SK-MEL-5 (cell line): ENCODE data around the gene PRKCD. TPM values are rescaled to one million over a fixed set of nuclear protein-coding genes. Genes with fewer than 3 reads are reported as not detected.

ENCODE experiments used
- DNase-seq: peaks from one replicate; pipeline ENCODE4 v3.0.0-alpha.2; 2016; ENCODE audit warnings: low read depth, low spot score
- in situ Hi-C: cut with HindIII; loops from 2 replicates; pipeline ENCODE4 v1.10.0; 2016; ENCODE audit warnings: low sequenced_read_pairs, high pct_unique_total_duplicates, low pct_unique_long_range_greater_than_20kb
- total RNA-seq: library from RNA; depleted of rRNA; stranded (reverse); fragments of >200 nt; shearing (Covaris generic); gene quantifications from 2 replicates; pipeline ENCODE4 v1.2.3, GENCODE V29; 2014

Gene PRKCD
- total RNA-seq, 1 experiment from 2014 or later, result 3.3 TPM

DNA sequence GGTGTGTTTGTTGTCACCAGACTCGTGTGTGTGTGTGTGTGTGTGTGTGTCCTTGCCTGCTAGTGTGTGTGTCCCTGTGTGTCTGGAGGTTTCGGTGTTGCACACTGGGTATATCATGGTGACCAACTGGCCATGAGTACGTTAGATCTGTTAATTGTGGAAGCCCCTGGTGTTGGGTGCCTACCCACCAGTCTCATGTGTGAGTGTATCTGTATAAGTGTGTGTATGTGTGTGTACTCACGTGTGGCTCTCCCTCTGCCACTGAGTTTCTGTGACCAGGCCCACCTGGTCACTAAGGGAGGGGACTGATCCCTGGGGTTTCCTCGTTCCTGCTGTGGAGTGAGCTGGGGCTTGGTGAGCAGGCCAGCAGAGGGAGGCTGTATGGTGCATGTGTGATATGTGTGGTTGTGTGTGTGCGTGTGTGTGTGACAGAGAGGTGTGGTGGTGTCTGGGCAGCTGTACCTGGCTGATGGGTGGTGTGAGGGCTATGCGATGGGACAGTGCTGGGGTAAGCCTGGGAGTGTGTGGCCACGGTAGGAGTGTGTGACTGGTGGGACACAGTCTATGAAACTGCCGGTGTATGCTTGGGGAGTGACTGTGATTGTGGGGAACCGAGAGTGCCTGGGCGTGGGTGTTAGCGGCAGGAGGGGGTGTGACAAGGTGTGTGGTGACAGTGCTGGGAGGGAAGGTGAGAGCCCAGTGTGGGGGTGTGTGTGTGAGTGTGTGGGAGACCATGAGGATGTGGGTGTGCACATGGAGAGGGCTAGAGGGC, 1.8 kb downstream of the PRKCD start:
- no peak for DNase-seq
- in situ Hi-C loops, result no loop called here

DNA sequence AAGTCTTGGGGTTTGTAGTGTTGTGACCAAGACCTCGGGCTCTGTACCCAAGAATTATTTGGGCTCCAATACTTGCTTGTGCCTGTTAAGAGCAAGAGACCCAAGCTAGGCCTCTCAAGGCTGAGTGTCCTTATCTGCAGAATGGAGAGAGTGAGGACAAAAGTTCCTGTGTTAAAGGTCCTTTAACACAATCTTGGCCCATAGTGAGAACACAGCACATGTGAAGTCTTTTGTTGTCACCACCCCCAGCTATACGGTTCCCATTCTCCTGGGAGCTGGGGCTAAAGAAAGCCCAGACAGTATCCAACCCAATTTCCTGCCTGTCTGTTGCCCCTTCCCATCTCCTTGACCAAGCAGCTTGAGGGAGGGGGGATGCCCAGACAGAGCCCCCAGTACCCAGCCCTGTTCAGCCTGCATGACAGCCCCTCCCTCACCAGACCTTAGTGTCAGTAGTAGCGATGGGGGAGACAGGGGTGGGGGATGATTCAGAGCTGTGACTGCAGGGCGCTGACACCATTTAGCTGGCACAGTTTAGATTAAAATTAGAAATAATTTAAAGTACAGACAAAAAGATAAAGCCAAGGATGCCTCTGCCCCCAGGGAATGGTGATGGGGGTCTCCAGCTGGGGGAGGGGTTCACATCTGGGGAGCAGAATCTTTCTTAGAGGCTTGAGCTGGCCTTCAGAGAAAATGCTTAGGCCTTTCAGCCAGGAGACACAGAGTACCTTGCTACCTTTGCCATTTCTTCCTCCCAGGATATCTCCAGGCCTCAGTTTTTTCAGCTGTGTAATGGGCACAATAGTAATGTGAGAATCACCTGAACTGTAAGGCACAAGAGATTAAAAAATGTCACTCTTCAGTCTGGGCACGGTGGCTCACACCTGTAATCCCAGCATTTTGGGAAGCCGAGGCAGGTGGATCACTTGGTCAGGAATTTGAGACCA, 2.7 kb downstream of the PRKCD start:
- in situ Hi-C loops, result no loop called here
- DNase-seq, result peak; percentile 67

DNA sequence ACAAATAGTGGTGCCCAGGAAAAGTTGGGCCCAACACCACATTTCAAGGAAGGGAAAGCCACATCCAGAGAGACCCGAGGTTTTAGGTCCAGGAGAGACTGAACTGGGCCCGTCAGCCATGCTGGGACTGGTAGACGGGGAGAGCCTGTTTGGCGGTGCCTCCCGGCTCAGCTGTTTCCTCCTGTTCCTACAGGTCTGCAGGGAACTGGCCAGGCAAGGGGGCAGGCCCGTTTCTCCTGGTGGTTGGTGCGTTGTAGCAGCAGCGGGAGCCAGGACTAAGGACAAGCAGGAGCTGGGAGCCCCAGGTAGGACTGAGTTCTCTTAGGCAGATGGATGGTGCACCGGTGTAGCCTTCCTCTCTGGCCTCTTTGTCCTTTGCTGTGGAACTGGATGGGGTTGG, 3.9 kb downstream of the PRKCD start:
- in situ Hi-C loops, result no loop called here
- no peak for DNase-seq

DNA sequence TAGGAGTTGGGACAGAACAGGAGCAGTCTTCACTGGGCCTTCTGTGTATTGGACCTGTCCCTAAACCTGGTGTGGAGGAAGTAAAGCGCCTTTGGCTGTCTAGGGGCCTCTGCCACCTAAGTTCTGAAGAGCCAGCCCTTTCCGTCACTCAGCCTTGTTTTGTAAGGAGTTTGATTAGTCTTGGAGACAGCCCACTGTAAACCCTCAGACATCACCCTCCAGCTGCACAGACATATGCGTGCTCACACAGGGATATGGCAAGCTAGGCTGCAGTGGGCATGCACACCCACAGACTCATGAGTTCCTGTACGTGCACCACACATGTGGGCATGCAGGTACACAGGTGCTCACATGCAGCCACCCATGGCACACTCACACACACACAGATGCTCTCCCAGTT, 5.2 kb downstream of the PRKCD start:
- in situ Hi-C loops, result no loop called here
- no peak for DNase-seq

DNA sequence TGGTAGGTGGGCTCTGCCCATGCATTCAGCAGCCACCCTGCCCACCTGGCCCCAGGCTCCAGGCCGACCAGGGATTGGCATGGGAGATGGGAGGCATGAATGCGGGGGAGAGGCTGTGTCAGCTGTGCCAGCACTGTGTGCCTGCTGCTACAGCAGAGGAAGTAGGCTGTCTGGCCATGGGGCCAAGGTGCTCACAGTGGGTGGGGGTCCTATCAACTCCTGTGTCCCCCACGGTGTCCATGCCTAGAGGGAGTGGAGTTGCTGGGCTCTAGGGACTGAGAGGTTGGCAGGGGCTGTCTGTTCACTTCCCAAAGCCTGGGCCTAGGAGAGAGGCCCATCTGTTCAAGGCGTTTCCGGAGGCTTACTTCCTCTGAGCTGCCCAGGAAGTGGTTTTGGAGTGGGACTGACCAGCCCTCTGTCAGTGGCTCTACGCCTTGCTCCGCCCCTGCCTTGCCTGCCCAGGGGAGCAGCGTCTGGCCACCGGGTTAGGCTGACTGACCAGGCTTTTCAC, 5.8 kb downstream of the PRKCD start:
- in situ Hi-C loops, result no loop called here

DNA sequence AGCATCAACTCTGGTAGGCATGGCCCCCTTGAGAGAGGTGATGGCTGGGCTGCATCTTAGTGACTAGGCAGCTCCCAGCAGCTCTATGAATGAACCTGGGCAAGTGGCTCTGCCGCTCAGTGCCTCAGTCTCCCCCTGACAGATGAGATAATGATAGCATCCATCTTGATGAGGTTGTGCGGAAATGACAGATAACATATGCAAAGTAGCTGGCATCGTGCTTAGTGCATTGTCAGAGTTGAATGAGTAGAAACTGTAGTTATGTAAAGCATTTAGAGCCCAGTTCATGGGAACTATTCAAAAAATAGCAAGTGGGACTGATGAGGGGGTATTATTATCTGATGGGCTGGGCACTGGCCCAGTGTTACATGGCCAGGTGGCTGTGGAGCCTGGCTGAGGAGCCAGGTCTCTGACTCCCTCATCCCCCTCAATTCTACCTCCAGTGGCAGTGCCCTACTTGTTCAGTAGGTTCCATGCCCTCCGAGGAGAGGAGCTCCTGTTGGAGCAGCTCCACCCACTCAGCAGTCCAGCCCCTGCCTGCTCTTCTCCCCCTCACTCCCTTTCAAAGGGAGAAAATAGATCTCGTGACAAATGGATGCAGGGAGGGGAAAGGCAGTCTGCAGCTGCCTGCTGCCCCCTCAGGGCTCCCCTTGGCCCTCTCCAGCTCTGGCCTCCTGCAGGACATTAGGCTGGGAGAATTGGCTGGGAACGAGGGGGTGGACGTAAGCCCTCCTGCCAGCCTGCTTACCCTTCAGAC, 6.6 kb downstream of the PRKCD start:
- in situ Hi-C loops, result no loop called here
- no peak for DNase-seq

More for the DNA sequence above, 5.8 kb downstream of the PRKCD start:
- peak; percentile 73 for DNase-seq

DNA sequence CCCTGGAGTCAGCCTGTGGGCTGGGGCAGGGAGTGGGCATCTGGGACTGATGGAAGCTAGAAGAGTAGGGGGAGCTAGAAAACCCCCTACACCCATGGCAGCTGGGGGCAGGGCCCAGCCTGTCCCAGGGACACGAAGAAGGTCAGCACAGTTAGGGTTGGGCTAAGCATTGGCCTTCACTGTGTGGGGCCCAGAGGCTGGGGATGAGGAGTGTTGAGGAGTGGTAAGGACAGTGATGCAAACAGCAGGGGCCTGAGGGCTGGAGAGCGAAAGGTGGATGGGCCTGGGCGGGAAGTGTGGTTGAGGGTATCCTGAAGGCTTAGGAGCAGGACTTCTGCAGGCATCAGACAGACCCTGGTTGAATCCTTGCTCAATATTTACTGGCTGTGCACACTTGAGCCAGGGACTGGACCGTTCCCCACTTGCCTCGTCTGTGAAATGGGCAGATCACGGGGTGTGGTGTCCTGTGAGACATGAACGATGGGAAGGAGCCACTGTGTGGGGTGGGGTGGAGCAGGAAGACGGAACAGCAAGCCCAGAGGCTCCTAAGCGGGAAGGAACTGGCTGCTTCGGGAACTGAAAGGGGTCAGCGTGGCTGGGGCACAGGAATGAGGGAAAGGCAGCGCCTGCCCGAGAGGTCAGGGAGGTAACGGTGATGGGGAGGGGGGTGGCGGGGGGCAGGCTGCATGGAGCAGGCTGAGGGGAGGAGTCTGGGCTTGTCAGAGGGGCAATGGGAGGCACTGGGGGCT, 7.3 kb downstream of the PRKCD start:
- DNase-seq, result no peak
- in situ Hi-C loops, result no loop called here

DNA sequence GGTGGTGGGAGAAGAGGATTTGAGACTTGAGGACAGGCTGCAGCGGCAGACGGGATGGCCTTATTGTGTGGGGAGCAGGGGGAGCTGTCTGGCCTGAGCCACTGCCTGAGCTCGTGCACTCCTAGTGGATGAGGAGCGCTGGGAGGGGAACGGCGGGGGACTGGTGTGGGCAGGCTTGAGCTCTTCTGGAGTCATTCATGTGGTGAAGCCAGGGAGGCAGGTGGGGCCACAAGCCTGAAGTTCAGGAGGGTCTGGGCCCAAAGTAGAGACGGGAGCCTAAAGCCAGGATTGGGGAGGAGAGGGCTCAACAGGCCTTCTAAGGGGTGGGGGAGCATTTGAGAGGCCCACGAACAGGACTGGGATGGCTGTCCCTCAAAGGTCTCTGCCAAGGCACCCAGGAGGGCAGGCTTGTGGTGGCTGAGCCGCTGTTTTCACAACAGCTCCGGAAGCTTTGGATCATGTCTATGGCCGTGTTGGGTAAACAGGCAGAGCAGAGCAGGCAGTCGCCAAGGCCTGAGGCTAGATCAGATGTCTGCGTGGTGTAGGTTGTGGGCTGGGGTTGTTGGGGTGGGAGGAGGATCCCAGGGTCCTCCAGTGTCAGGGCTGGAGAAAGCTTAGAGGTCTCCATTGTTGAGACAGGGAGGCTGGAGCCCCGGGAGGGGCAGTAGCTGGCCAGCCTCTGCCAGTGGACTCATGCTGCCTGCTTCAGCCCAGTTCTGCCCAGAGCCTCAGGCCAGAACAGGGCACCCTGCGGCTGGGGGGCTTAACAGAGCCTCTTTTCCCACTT, 8.2 kb downstream of the PRKCD start:
- peak; percentile 37 for DNase-seq
- in situ Hi-C loops, result no loop called here

DNA sequence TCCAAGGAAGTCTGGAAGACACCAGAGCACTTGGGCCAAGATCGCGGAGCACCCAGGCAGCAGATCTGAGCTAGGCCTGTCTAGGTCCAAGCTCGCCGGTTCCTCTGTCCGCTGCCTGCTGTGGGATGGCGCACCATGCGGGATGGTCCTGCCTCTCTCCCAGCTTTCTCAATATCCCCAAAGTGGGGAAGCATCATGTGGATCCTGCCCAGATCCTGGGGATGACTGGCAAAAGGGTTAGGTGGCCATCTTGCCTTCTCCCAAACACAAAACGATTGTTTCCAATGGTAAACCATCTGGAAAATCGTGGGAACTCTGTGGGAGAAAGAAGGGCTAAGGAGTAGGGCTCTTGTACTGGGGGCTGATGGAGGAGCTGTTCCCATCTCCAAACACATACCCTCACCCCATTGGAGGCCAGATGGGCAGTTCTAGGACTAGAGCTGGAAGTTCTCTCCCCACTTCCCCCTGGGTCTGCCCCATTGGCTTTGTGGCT, 8.9 kb downstream of the PRKCD start:
- in situ Hi-C loops, result no loop called here
- DNase-seq, result no peak

DNA sequence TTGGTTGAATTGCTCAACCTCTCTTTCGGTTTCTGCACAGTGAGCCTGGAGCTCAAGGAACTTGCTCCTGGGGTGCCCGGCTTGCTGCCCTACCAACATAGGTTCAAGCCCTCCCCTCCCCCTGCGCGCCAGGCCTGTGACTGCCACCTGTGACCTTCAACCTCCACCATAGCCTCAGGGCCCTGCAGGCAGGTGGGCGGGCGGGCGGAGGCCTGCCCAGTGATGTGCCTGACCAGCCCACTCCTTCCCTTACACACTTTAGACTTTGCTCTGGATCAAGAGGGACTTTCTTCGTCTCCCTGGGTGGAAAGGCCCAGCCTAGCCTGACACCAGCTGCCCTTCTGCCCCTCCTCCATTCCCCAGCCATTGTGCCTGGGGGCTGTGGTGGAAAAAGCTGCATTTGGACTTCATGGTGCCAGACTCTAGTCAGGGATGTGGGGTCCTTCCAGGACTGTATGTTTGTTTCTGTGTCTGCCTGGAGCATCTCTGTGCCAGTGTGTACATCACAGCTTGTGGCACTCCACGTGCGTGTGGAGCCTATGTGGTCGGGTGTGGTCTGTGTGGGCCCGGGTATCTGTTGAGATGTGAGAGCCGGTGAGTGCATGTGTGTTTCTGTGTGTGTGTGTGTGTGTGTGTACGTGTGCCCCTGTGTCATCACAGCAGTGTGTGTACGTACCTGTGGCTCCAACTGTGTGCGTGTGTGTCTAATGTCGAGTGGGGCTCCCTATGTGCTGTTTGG, 9.5 kb downstream of the PRKCD start:
- in situ Hi-C loops, result no loop called here
- no peak for DNase-seq

DNA sequence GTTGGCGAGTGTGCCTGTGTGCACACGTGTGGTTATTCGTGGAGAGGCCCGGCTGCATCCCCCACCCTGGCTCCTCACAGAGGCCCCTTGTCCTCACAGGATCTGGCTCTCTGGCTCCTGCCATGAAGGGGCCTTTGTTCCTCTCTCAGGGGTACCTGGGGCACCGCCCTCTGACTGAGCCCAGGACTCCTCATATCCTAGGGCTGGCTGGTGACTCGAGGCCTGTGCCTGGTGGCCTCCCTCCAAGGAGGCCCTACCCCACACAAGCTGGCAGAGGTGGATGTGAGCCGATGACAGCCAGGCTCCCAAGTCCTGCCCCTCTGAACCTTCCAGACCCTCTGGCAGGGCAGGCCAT, 10.0 kb downstream of the PRKCD start:
- in situ Hi-C loops, result no loop called here
- DNase-seq, result peak; percentile 90

DNA sequence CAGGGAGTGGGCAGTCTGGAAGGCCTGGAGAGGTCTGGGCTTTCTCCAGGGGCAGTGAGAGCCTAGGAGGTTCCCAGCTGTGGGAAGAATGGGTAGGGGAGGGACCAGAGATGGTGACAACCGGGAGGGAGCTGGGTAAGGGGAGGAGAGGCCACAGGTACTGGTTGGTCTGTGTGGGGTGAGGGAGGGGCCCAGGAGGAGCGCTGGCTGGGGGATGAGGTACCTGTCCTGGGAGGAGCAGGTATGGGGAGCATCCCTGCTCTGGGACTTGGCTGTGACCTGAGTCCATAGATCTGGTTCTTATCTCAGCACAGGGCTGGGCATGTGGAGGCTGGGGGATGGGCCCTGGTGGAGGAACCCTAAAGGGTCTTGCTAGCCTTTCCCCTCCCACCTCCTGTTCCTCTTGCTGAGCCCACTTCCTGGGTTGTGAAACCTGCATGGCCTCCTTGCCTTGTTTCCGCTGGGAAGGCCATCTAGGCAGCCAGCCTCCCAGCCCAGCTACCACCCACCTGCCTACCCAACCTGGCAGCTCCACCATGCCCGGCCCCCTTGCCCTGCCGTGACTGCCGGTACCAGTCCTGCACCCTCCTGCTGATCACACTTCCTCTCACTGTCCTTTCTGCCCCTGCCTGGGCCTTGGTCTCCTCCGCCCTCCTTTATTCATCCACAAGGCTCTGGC, 11.0 kb downstream of the PRKCD start:
- in situ Hi-C loops, result no loop called here
- no peak for DNase-seq

DNA sequence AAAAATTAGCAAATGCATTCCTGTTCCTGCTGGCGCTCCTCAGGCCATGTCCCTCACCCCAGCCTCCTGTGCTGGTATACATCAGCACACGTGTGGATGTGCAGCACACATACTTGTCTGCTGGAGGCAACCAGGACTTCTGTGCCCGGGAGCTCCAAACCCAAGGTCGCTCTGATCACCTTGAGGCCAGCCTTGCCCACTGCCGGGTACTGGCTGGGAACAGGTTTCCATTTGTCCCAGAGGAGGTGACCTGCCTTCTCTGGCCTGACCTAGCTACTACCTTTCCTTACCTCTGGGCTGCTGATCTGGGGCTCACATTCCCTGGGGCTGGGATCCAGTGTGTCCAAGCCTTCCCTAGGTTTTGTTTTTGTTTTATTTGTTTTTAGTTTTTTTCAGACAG, 12.1 kb downstream of the PRKCD start:
- in situ Hi-C loops, result no loop called here
- no peak for DNase-seq

DNA sequence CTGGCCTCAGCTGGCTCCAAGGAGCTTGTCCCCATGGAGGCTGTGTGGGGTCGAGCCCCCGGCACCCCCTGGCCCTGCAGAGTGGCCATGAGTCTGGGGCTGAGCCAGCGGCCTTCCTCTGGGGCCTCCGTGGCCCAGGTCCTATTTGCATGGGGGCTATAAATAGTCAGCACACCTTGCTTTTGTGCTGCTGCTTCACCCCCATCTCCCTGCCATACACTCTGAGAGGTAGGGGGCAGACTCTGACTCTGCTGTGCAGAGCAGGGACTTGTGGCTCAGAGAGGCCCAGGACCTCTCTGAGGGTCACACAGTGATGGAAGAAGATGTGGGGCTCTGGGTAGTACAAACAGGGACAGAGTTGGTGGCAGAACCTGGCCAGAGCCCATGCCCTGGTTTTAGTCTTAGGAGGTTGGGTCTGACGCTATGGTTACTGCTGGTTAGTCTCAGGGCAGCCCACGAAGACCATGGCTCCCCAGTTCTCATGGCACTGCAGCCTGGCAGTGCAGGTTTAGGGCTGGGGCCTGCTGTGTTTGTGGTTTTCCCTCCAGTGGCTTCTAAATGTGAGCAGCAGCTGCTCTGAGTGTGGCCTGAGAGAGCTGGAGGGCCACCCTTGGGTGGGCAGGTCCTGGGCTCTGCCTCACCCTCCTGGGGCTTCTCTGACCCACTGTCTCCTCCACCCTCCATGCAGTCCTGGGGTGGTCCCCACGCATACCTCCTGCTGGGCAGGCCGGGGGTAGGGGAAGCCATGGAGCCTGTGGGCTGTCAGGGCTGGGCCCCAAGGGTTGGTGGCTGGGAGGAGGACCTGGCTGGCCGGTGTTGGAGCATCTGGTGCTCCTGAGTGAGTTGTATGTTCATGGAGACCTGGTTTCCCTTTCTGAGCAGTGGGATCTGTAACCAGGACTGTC, 13.6 kb downstream of the PRKCD start:
- no peak for DNase-seq
- in situ Hi-C loops, result no loop called here
